HG03520 (cell line): Measurements from ENCODE around the gene CHEK2.
"Not testable (repeated sequence)": the region's sequence is repeated elsewhere in the genome, so short reads cannot be mapped to it uniquely, and the experiment has no call there.

Experiments used
- ATAC-seq: cut with Tn5 transposase; IDR thresholded peaks from one replicate; pipeline ENCODE4 v1.9.1; 2021; ENCODE audit warnings: mild to moderate bottlenecking, moderate library complexity; ENCODE audit not compliant: unreplicated experiment

The CHEK2 gene

DNA sequence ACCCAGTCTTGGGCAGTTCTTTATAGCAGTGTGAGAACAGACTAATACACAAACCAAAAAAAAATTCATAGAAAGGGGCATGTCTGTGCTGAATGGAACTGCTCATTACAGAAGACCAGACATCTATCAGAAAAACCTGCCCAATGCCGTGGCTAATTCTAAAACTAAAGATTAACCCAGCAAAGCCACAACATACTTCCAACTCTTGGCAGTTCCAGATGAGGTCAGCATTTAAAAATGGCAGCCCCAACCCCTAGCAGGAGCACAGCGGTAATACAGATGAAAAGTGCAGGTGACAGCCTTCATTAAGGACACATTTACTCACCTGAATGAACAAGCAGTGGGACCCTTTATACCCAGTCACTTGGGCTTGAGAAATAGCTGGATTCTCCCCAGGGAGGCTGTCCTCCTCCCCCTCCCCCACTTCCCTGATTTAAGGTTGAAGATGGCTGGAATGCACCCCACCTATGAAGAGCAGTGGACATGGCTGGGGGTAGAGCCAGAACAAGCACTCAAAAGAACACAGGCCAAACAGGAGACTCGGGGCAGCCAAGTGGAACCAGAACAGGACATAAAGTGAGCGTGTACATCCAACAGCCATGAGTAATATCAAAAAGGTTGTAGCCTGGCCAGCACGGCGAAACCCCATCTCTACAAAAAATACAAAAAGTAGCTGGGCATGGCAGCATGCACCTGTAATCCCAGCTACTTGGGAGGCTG is 48.4 kb downstream of the CHEK2 start:
- ATAC-seq = not testable (repeated sequence)

DNA sequence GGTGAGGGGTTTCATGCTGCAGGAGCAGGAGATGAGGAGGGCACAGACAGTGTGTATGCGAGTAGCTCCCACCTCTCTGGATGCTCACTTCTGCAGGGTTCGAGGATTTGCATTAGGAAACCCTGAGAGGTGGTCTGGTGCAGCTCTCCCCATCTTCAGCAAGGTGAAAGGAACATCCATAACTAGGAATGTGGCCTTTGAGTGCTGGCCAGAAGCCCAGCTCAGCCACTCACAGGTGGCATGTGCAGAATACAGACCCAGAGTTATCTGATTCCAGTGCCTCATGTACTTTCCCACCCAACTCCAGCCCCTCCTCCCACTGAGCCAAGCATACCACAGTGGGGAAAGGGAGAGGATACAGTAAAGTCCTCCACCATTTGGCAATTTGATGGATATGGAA is 51.8 kb downstream of the CHEK2 start:
- ATAC-seq = not testable (repeated sequence)

DNA sequence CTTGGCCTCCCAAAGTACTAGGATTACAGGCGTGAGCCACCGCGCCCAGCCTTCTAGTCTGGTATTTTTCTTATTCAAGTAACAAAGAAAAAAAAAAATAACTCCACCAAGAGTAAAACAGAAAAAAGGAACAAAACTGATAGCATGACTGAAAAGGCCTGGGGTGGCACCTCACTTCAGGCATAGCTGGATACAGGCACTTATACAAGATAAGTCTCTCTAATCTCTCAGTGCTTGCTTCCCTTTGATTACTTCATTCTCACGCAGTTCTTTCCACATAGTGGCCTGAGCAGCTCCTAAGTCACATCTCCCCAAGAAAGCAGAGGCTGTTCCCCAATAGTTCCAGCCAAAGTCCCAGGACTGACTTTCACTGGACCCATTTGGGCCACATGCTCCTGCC is 58.7 kb downstream of the CHEK2 start:
- not testable (repeated sequence) for ATAC-seq

GRCh38 chr22:28680813-28681490 is 60.7 kb downstream of the CHEK2 start:
- ATAC-seq = not testable (repeated sequence)

DNA sequence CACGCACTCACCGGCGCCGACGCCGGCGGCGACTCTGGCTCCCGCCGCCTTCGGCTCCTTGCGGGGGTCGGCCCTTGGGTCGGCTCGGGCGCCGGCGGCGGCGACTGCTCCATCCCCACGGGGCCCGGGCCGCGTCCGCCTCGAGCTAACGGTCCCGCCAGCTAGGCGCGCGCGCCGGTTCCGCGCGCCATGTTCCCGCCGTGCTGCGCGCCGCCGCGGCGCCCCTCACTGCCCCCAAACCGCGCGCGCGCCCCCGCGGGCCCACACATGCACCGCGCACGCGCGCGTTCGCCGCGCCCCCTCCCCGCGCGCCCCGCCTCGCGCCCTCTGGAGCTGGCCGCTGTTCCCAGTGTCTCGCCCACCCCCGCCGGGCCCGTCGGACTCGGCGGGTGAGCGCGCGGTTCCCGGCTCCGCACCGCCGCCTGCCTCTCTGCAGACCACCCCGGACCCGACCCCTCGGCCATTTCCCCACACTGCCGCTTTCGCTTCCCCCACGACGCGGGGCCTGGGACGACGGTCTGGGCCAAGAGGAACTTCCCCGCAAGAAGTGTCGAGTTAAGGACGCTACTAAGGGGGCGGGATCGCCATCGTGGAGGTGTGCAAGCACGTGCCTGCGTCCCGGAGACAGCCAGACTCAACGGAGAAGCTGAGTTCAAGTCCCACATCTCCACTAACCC is 61.9 kb downstream of the CHEK2 start, which contains the start of gene TTC28:
Gene TTC28 (minus strand): TSS at position 230 of the 677 bp plus-strand sequence. CDS start 117 bp downstream, at position 113.
- not testable (repeated sequence) for ATAC-seq

DNA sequence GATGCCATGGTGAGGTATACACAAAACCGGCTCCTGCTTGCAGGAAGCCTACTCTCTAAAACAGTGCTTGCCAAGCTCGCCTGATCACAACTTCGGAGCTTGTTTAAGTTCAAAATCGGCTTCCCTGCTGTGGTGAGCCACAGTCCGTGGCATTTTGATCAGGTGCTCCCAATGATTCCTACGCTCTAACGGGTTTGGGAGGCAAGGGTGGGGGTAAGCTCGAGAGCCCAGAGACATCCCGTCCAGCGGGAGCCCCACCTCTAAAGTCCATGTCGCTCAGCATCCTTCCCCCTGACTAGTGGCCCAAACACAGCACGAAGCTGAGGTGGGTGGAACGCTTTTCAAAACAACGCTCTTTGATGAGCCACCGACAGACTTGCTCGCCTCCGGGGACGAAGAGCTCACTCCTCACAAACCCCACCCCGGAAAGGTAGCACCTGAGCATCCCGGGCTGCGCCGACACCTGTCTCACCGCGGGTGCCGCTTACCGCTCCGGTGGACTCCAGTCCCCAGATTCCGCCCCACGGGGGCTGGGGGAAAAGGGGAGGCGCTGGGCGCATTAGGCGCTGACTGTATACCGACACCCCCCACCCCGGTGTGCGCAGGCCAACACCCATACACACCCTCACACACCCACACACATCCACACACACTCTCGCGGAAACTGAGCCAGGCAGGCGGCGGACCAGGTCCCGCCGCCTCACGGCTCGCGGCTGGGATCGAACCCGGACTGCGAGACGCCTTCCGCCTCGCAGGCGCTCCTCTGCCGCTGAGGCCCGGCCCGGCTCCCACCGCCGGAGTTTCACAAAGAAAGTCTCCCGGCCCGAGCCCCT is 62.6 kb downstream of the CHEK2 start:
- not testable (repeated sequence) for ATAC-seq

DNA sequence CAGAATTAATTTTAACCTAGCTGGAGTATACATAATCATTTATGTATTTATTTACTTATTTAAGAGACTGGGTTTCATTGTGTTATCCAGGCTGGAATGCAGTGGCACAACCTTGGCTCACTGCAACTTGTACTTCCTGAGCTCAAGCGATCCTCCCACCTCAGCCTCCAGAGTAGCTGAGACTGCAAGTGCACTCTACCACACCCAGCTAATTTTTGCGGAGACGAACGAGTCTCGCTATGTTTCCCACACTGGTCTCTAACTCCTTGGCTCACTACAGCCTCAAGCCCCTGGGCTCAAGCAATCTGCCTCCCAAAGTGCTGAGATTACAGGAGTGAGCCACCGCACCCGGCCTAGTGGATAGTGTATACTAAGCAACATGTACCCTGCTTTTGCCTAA is 63.5 kb downstream of the CHEK2 start:
- not testable (repeated sequence) for ATAC-seq

GRCh38 chr22:28674121-28674563 is 67.5 kb downstream of the CHEK2 start:
- ATAC-seq = no peak

GRCh38 chr22:28670756-28671155 is 70.9 kb downstream of the CHEK2 start:
- ATAC-seq = no peak

- no peak for ATAC-seq
Measured at GRCh38 chr22:28670161-28670560, 71.5 kb downstream of the CHEK2 start.

GRCh38 chr22:28669387-28669786 is 72.2 kb downstream of the CHEK2 start:
- ATAC-seq = no peak

DNA sequence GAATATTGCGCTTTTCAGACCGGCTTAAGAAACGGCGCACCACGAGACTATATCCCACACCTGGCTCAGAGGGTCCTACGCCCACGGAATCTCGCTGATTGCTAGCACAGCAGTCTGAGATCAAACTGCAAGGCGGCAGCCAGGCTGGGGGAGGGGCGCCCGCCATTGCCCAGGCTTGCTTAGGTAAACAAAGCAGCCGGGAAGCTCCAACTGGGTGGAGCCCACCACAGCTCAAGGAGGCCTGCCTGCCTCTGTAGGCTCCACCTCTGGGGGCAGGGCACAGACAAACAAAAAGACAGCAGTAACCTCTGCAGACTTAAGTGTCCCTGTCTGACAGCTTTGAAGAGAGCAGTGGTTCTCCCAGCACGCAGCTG is 78.1 kb downstream of the CHEK2 start:
- ATAC-seq = not testable (repeated sequence)

DNA sequence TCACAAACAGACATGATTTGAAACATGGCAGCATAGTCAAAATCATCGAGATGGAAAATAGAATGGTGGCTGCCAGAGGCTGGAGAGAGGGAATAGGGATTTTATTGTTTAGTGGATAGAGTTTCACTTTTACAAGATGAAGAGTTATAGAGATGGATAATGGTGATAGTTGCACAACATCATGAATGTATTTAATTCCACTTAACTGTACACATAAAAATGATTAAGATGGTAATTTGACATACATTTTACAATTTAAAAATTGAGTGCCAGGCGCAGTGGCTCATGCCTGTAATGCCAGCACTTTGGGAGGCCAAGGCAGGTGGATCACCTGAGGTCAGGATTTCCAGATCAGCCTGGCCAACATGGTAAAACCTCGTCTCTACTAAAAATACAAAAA is 83.2 kb downstream of the CHEK2 start:
- ATAC-seq = no peak

DNA sequence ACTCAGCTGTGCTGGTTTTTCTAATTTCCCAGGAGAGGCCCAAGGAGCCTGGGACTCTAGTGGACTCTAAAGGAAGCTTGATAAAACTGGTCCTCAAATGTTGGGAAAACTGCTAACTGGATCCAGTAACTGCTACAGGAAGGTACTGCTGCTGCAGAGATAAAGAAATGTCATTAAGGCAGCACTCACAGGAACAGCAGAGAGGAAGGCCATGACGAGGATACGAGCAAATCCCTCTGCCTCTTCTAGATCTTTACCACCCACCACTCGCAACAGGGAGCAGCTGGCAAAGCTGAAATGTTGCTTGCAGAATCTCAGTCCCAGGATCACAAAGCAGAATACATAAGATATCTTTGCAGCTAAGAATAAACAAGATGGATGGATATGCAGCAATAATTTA is 85.4 kb downstream of the CHEK2 start:
- ATAC-seq = no peak

- ATAC-seq = no peak
Measured at GRCh38 chr22:28650463-28650862, 91.2 kb downstream of the CHEK2 start.

- no peak for ATAC-seq
Measured at GRCh38 chr22:28648792-28649191, 92.8 kb downstream of the CHEK2 start.

DNA sequence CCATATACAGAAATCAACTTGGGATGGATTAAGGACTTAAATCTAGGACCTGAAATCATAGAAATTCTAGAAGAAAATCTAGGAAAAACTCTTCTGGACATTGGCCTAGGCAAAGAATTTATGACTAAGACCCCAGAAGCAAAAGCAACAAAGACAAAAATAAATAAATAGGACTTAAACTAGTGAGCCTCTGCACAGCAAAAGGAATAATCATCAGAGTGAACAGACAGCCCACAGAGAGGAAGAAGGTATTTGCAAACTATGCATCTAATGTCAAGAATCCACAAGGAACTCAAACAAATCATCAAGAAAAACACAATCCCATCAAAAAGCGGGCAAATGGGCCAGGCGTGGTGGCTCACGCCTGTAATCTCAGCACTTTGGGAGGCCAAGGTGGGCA is 94.4 kb downstream of the CHEK2 start:
- no peak for ATAC-seq

GRCh38 chr22:28639321-28639720 is 102.3 kb downstream of the CHEK2 start:
- no peak for ATAC-seq
